Gastroesophageal sphincter (tissue), 4 donors: ENCODE data around the gene OBSL1. TPM values are rescaled to one million over a fixed set of nuclear protein-coding genes. Genes with fewer than 3 reads are reported as not detected.

ENCODE experiments used
- ATAC-seq: fragments of 150-250 bp; one replicate; pipeline ENCODE4 v1.9.1; 2016; ENCODE audit warnings: mild to moderate bottlenecking, moderate library complexity
- H3K27ac ChIP-seq, 4 donors: fragments of 200-600 bp; sonication (generic) in 3 of 4; 1 replicate in 3 of 4; 2 replicates in 1 of 4; pipeline ENCODE4 v1.5.1; 2016 to 2019
- H3K27me3 ChIP-seq: fragments of 200-600 bp; sonication (generic); one replicate; pipeline ENCODE4 v1.5.1; 2019
- H3K36me3 ChIP-seq, 2 donors: fragments of 200-600 bp; sonication (generic); one replicate each; pipeline ENCODE4 v1.5.1; 2019; ENCODE audit warnings: control low read depth in 1 of 2
- H3K4me1 ChIP-seq, 3 donors: fragments of 200-600 bp; sonication (generic); 1 replicate in 2 of 3; 2 replicates in 1 of 3; pipeline ENCODE4 v1.5.1; 2016 to 2019; ENCODE audit warnings: control low read depth in 2 of 3
- H3K4me3 ChIP-seq, 2 donors: fragments of 200-600 bp; sonication (generic); one replicate each; pipeline ENCODE4 v1.5.1; 2019; ENCODE audit warnings: mild to moderate bottlenecking in 1 of 2, moderate library complexity in 1 of 2
- H3K9me3 ChIP-seq, 3 donors: fragments of 200-600 bp; sonication (generic); one replicate each; pipeline ENCODE4 v1.5.1; 2017 to 2019; ENCODE audit warnings: control low read depth in 2 of 3
- CTCF ChIP-seq, 4 experiments: fragments of 200-600 bp in 2 of 4; fragments of 450-650 bp in 2 of 4; sonication (generic) in 1 of 4; IDR thresholded peaks; one replicate each; pipeline ENCODE4 v1.5.1; 2017 to 2019; ENCODE audit warnings: antibody characterized with exemption in 4 of 4, mild to moderate bottlenecking in 2 of 4, moderate library complexity in 2 of 4
- EP300 ChIP-seq: sonication (generic); formaldehyde crosslinking; IDR thresholded peaks from one replicate; pipeline ENCODE4 v1.6.1; 2017; ENCODE audit warnings: antibody characterized with exemption, mild to moderate bottlenecking
- POLR2A ChIP-seq, 2 donors: fragments of 450-650 bp; IDR thresholded peaks; one replicate each; pipeline ENCODE4 v1.6.1; 2017; ENCODE audit warnings: antibody characterized with exemption in 2 of 2, mild to moderate bottlenecking in 2 of 2, moderate library complexity in 1 of 2
- POLR2AphosphoS5 ChIP-seq: sonication (generic); formaldehyde crosslinking; IDR thresholded peaks from one replicate; pipeline ENCODE4 v1.6.1; 2017; ENCODE audit warnings: antibody characterized with exemption
- WGBS, 2 donors: methylation state at CpG; one replicate each; pipeline ENCODE4 v1.1.5; 2018; ENCODE audit warnings: low coverage in 1 of 2; 5-methylcytosine and 5-hydroxymethylcytosine counted together
- total RNA-seq, 4 donors: library from RNA; depleted of rRNA; stranded (reverse); fragments of >200 nt; gene quantifications; one replicate each; pipeline ENCODE4 v1.1.0, GENCODE V29; 2016

Gene OBSL1
- total RNA-seq, 4 donors from 2014 or later, result 73.2 to 118 (median 81.6) TPM

DNA sequence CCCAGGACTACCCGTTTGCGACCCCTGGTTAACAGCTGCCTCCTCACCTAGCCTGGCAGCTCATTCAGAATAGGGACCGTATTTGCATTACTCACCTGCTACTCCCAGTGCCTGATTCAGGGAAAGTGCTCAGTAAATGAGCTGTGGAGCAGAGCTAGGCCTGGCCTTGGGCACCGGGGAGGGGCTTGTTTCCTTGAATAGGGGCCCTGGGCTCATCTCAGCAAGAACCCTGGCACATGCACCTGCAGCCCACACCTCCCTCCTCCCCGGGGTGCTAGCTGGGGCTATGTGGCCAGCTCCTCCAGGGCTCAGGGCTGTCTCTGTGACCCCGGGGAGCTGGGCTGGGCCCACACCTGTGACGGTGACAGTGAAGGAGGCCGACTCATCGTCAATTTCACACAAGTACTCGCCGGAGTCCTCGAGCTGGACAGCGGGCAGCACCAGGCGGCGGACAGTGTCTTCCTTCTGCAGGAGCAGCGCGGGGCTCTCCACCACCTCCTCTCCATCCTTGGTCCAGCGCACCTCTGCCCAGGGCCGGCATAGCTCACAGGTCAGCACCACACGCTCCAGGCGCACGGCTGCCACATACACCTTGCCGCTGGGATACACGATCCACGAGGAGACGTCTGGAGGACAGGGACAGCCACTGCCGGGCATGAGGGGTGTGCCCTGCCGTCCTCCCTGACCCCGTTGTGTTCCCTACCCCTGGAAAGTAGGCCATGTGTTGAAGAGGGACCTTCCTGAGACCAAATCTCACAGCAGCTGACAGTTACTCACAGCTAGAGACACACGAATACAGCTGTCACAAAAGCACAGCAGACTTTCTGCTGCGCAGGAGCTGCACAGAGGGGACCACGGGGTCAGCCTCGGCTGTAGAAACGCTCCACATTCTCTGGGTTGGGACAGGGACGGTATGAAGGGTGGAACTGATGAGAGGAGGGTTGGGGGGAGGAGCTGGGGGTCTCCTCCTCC is 9.0 kb downstream of the OBSL1 start:
- no peak for TF ChIP-seq EP300
- TF ChIP-seq POLR2AphosphoS5, result no peak
- TF ChIP-seq POLR2A (IDR thresholded peaks at IDR 0.05), result no peak
- no peak for TF ChIP-seq CTCF (IDR thresholded peaks at IDR 0.05)
- ATAC-seq, result no peak
- Histone ChIP-seq H3K4me3 (no peak overlapping the region), H3K27ac (no peak overlapping the region), H3K27me3 (no peaks in the 10 kb centered on the region), H3K9me3 (no peaks in the 10 kb centered on the region), H3K4me1 (peaks cover 0 to 19% (median 3%) of the 10 kb centered on the region in 3 donors), H3K36me3 (peaks cover 0 to 85% of the 10 kb centered on the region in 2 donors)
- 53 to 71% methylated on average over 3 to 6 of the region's 35 CpGs for WGBS, 2 donors

DNA sequence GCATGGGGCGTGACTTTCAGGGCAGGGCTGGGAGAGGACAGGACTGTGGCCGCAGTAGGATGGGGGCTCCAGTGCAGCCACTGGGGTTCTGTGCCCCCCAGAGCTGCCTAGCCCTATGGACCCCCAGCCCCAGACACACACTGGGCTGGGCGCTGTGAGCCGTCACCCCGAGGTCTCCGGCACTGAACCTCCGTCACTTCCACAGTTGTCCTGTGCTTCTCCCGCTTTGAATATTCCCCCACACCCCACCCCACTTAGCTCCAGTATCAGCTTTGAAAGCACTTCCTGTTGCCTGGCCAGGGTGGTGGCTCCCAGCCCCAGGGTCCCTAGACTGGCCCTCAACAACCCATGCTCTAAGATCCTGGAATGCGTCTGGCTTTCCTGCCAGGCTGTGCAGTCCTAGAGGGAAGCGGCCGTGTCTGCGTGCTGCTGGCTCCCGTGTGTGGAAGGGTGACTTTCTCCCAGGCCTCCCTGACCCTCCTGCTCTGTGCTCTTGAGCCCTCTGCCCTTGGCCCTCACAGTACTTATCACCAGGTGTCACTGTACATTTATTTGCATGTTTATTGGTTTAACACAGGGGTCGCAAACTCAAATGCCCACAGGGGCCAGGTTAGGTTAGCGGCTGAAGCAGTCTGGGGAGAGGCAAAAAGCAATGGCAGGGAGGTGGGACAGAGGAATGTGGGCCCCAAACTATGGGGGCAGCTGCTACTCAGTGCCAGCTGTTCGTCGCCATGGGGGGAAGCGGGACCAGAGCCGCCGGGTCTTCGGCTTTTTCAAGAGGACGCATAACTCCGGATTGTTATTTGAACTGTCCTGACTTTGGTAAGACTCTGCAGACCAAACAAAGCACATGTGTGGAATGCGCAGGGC is 9.9 kb downstream of the OBSL1 start:
- TF ChIP-seq POLR2A (IDR thresholded peaks at IDR 0.05), result no peak
- TF ChIP-seq EP300, result no peak
- TF ChIP-seq CTCF (IDR thresholded peaks at IDR 0.05), result no peak
- no peak for TF ChIP-seq POLR2AphosphoS5
- peaks cover 0 to 19% (median 3%) of the 10 kb centered on the region in 3 donors for H3K4me1 ChIP-seq
- no peak for ATAC-seq
- 62 to 76% methylated on average over 5 to 12 of the region's 24 CpGs for WGBS, 2 donors
- H3K9me3 ChIP-seq, result no peaks in the 10 kb centered on the region
- H3K4me3 ChIP-seq, result no peak overlapping the region
- no peak overlapping the region for H3K27ac ChIP-seq
- H3K27me3 ChIP-seq, result no peaks in the 10 kb centered on the region
- H3K36me3 ChIP-seq, result peaks cover 0 to 85% of the 10 kb centered on the region in 2 donors

- TF ChIP-seq CTCF (IDR thresholded peaks at IDR 0.05) (no peak), POLR2AphosphoS5 (no peak)
- Histone ChIP-seq H3K27me3 (no peaks in the 10 kb centered on the region), H3K4me1 (peaks cover 0 to 19% (median 3%) of the 10 kb centered on the region in 3 donors), H3K9me3 (no peaks in the 10 kb centered on the region), H3K36me3 (peaks cover 0 to 85% of the 10 kb centered on the region in 2 donors), H3K4me3 (no peak overlapping the region), H3K27ac (no peak overlapping the region)
- 100% methylated on average over 2 of the region's 3 CpGs; no CpG with 5 or more reads in 1 of the 2 donors for WGBS, 2 donors
- no peak for ATAC-seq
Measured at GRCh38 chr2:219560893-219561178, 10.5 kb downstream of the OBSL1 start.

DNA sequence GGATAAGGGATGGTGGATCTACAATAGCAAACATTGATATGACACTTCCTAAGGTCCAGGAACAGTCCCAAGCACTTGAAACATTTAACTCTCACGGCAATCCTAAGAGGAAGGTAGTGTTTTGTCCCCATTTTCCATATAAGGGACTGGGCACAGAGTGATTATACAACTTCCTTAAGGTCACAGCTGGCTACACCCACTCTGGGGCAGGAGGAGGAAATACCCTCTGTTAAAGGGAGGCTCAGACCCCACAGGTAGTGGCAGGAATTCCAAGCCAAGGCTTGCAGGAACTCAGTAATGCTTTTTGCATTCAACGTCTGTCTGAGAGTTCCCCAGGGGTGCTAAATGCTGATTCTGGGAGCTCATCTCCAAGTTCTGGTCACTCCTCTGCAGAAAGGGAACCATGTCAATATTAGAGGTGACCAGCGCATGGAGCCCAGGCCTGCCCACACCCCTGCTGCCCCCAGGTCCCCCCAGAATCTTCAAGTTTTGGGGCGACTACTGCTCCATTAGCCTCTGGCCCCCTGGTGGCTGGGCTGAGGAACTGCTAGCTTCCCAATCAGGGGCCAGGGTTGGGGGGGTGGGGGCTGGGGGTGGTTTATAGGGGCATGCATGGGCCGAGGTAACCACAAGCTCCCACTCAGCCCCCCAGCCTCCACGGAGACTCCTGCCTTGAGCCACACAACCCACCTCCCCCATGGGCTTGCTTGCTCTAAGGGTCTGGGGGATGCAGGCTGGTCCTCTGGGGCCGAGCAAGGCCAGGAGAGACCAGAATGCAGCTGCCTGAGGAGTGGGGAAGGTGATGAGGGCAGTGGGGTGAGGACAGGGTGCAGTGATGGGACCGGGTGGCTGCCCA is 11.1 kb downstream of the OBSL1 start:
- Histone ChIP-seq H3K4me1 (peaks cover 0 to 19% (median 3%) of the 10 kb centered on the region in 3 donors), H3K36me3 (peaks cover 0 to 85% of the 10 kb centered on the region in 2 donors), H3K4me3 (no peak overlapping the region), H3K27me3 (no peaks in the 10 kb centered on the region), H3K9me3 (no peaks in the 10 kb centered on the region), H3K27ac (no peak overlapping the region)
- TF ChIP-seq CTCF (IDR thresholded peaks at IDR 0.05) (peak in 3 of 4 experiments; percentile 32 to 83 (median 42)), EP300 (no peak)
- 0 to 6% methylated on average over 1 to 3 of the region's 8 CpGs for WGBS, 2 donors
- peak; percentile 20 for ATAC-seq
